HG03139 (cell line): ENCODE measurements around the gene ARHGAP44.
A peak's percentile ranks its signal among the peaks of the same experiment; 100 is the strongest.

Experiments used
- ATAC-seq: cut with Tn5 transposase; IDR thresholded peaks from one replicate; pipeline ENCODE4 v1.9.1; 2021; ENCODE audit not compliant: unreplicated experiment

Gene ARHGAP44, protein sequence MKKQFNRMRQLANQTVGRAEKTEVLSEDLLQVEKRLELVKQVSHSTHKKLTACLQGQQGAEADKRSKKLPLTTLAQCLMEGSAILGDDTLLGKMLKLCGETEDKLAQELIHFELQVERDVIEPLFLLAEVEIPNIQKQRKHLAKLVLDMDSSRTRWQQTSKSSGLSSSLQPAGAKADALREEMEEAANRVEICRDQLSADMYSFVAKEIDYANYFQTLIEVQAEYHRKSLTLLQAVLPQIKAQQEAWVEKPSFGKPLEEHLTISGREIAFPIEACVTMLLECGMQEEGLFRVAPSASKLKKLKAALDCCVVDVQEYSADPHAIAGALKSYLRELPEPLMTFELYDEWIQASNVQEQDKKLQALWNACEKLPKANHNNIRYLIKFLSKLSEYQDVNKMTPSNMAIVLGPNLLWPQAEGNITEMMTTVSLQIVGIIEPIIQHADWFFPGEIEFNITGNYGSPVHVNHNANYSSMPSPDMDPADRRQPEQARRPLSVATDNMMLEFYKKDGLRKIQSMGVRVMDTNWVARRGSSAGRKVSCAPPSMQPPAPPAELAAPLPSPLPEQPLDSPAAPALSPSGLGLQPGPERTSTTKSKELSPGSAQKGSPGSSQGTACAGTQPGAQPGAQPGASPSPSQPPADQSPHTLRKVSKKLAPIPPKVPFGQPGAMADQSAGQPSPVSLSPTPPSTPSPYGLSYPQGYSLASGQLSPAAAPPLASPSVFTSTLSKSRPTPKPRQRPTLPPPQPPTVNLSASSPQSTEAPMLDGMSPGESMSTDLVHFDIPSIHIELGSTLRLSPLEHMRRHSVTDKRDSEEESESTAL

DNA sequence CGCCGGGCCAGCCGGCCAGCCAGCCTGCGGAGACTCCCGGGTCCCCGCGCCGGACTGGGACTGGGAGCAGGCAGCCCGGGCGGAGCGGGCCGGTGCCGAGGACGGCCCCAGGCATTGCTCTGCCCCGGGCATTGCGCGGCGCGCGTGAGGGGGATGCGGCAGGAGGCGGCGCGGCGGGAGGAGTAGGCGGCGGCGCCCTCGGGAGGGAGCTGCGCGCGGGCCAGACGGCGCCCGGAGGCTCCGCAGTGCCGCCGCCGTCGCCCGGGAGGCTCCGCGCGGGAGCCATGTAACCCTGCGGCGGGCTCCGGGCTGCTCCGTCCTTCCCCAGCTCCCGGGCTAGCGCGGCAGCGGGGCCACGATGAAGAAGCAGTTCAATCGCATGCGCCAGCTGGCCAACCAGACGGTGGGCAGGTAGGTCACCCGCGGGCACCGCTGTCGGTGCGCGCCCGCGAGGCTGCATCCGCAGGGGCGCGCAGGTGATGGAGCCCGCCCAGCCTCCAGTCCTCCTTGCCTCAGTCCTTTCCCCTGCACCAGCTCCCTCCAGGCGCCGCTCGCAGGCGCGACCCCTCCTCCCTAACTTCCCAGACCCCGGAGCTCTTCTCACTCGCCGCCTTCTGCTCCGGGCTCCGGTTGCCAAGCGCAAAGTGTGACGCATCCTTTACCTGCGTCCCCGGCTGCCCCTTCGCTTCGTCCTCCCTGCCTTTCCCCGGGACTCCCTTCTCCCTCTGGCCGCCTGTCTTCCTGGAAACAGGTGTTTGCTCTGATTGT lies at the start of gene ARHGAP44:
Gene ARHGAP44 (plus strand): TSS at position 18 of the 768 bp plus-strand sequence. CDS start 341 bp downstream, at position 359.
- ATAC-seq = peak; percentile 65

DNA sequence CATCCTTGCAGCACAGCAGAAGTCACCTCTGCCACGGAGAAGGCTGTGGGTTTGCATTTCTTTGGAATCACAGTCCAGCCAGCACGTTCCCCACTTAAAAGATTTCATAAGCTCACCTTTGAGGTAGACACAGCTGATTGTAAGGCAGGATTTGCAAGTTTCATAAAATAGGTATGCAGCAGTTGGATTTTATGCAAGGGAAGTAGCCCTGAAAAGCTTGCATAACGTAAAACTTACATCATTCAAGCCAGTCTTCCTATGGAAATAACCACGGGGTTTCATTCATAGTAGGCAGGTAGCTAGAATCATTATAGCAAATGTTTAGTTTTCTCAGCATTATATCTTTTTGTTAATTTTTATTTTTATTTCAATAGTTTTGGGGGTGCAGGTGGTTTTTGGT lies 49.8 kb upstream of the ARHGAP44 start:
- no peak for ATAC-seq

DNA sequence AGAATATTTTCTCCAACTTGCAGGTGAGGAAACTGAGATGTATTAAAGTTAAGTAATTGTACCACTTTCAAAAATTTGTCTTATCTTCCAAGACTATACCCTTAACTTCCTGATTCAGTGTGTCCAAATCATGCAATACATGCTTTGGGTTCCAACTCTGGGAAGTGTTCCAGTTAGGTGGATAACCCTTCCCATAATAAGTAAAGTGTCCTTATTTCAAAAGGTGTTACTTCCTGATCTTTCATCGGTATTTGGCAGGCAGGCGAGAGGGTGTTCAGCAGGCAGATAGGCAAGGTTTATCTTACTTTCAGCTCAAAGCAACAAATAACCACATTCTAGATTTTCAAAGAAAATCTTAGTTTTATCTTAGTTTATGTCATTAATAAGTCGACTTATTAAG lies 46.3 kb upstream of the ARHGAP44 start:
- no peak for ATAC-seq

DNA sequence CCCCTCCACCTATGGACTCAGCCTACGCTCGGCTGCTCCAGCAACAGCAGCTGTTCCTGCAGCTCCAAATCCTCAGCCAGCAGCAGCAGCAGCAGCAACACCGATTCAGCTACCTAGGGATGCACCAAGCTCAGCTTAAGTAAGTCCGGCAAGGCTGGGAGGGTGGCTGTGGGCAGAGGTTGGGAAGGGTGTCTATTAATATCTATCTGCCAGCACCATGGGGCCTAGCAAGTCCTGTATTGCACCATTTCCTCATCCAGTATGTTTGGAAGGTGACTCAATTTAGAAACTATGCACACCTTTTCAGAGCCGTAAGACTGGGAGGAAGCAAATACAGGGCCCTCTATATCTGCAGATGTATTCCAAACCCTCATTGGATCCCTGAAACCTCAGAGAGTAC lies 45.0 kb upstream of the ARHGAP44 start:
- no peak for ATAC-seq

DNA sequence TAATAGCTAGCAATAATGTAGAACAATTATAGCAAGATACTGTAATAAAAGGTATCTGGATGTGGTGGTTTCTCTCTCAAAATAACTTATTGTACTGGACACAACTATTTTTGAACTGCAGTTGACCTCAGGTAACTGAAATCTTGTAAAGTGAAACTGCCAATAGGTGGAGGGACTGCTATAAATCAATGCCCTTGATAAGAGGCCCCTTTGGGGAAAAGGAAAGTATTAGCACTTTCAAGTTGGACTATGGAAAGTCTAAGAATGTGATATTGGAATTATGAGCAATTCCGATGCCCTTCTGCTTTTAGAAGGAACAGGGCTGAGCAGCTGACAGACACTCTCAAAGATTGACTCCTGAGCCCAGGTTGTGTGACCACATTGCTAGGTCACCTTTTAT lies 44.5 kb upstream of the ARHGAP44 start:
- no peak for ATAC-seq

DNA sequence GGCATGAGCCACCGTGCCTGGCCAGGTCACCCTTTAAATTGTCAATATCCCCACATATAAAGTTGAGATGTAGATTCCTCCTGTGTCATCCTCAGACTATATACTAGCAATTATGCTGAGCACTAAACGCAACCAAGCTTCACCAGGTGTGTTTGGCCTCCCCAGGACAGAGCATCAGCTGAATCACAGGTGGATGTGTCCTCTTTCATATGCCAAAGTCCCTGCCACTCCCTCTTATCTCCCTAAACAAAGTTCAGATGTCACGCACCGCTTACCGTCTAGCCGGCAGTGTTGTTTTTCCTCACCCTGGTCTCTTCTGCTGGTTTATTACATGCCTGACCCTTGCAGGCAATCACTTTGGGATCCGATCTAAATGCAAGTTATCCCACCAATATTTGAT lies 43.8 kb upstream of the ARHGAP44 start:
- ATAC-seq = no peak

DNA sequence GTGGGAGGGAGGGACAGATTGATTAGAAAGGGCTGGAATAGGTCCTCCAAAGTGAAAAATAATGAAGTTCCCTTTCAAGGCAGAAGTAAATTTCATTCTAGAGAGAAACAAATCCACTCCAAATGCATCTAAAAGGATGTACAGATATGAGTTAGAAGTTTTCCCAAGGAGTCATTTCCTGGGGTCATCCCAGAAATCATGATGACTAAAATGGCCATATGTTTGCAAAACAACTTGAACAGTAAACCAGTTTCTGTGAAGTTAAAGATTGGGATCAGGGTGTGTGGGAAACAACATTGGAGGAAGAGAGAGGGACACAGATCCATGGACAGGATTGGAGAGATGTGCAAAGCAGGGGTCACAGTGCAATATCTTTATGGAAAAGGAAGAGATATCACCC lies 32.5 kb upstream of the ARHGAP44 start:
- no peak for ATAC-seq

DNA sequence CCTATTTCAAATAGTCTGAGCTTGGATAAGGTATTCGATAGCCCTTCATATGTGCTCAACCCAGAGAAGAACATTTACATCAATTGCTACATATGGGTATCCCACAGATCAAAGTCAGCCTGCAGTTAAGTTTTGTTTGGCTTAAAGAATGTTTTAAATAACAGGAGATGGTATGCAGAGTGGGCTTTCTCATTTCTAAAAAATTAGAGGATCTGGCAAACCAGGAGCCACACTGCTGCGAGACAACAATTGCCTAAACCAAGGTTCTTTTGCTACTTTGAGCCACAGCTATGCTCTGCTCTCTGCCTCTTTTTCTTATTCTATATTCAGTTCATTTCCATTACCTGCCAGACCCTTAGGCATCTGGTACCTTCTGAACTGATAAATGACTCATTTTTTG lies 30.2 kb upstream of the ARHGAP44 start:
- ATAC-seq = no peak

DNA sequence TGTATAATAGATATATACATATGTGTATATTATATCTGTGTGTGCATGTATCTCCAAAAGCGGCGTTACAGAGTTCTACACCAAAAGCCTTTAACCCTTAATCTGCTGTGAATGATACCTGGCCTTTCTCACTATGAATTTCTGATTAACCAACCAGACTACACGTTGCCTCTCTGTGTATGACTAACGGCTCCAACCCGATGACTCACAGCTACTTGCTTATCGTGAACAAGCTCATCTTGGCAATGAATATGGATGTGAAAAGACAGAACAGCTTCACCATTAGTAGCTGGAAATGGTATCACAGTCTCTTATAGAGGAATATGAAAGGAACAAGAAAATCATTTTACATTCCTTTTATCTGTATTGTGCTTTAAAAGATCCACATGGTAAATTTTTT lies 23.8 kb upstream of the ARHGAP44 start:
- ATAC-seq = no peak

DNA sequence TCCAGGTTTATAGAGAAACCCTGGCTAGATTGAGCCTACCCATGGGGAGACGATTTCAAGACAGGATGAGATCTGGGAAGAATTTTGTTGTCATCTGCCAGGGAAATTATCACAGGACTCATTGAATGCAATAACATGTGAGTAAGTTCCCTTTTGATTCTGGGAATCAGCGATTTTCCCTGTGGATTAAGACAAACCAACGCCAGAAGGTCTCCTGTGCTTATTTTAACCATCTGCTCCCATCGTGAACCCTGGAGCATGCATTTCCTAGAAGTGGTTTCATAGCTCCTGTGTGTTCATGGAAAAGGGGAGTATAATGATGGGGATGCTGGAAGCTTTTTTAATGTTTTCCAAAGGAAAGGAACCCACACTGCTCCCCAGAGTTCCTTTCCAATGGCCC lies 21.0 kb upstream of the ARHGAP44 start:
- ATAC-seq = no peak

DNA sequence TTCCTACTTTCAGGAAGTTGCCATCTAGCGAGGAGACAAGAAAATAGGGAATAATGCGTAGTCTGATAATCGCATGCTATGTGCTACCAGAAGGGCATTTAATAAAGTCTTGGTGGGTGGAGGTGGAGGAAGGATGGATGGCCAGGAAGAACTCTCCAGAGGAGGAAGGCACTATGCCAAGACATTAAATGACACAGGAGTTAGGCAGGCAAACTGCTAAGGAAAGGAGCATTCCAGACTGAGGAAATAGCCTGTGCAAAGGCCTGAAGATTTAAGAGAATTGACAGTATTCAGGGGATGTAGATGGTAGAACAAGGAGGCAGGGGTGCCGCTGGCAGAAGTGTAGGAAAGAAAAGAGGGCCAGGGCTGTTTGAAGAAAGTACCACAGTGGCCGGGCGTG lies 19.3 kb upstream of the ARHGAP44 start:
- no peak for ATAC-seq

DNA sequence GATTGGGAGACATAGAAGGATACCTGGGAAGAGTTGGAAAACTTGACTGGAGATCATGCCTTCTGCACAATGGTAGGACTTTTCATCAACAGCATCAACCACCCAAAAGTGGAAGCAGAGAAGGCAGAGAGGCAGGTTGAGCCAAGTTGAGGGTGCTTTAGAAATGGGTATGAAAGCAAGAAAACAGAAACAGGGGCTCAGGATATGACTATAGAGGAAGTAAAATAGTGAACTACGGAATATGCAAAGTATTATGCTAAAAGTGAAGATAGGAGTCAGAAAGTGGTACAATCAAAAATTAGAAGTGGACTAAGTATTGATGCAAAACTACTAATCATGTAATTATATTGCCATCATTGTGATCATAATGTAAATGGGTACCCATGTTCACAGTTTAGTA lies 16.1 kb upstream of the ARHGAP44 start:
- ATAC-seq = no peak

DNA sequence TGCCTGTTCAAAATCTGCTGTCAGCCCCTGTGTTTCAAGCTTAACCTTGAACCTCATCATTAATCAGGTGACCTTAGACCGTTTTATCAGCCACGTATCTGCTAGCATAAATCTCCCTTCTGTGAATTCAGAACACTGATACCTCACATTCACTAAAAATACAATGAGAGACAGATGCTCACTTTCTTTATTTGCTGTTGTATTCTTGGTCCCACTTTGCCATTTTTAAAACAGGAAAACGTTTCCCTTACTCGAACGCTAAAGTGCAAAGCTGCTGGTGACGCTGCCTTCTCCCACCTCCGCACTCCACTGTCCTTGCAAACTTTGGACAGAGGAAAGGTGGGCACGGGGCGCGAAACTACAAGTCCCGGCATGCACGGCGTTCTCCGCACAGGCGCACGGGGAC lies 220 bp upstream of the ARHGAP44 start:
- ATAC-seq = peak; percentile 89

DNA sequence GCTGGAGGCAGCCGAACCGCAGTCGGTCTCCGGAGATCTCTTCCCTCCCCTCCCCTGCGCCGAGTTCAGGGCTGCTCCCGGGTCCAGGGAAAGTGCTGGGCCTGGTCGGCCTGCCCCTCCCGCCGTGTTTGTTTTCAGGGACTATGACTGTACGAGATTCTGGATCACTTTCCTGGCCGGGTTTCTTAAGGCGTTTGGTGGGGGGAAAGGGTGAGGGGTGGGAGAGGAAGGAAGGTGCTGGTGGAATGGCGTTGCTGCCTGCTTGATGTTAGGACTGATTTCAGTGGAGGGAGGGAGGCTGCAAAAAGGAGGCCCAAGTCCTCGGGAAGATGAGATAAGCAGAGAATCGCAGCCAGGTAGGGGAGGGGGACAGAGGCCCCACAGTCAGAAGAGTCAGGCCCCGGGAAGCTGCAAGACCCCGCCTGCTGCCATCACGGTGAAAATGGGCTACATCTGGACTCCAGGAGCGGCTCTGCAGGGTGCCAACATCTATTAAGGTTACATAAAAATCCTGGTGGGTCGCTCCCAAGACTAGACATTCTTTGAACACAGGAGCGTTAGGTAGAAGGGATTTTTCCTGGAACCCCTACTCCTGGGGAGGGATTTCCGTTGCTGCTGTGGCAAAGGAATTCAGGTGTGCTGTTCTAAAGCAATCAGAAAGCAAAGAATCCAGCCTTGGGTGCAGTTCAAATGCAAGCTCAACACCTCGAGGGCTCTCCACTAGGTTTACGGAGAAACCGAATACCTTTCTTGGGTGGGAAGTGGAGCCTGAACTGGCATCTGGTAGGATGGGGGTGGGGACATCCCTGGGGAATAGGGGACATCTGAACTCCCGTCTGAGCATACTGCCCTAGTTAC lies 1.2 kb downstream of the ARHGAP44 start:
- no peak for ATAC-seq

DNA sequence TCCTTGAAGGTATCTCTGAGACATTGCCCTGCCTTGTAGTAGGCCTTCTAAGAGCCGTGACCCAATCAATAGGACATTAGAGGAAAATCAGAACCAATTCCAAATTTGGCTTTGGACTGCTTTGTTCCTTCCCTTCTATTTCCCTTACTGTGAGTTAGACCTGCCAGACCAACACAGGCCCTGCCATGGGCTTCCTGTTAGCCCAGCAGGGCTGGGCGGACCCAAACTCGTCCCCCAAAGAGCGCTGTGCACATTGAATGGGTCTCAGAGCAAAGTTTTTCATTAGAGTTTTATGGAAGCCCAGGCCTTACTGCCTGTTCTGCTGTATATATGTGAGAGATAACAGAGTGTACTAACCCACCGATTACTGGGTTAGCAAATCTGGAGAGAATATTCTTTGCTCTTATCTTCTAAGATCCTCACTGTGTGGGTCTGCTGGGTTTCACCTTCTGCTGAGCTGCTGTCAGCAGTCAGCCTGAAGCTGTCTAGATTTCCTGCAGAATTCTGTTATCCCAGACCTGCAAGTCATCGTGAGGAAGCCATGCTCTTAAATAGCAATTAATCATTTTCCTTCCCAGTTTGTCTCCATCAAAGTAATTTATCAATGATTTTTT lies 5.7 kb downstream of the ARHGAP44 start:
- no peak for ATAC-seq

DNA sequence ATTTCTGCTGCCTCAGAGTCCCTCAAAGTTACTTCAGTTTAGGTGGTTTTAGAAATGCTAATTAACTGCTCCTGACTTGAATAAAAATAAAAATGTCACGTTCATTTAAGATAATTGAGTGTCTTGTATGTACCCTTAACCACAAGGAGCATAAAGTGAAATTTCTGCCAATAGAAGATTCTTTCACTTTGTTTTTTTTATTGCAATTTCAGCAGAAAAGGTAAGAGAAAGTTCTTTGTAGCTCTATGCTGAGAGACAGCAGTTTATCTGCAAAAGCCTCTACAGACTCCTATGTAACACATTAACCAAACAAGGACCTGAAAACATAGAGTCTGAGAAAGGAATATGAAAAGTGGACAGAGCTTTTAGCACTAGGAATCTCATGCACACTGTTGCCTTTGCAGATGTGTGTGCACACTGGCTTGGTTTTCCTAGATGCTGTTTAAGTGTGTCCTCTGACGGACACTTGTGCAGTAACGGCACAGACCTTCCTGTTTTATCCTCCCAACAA lies 11.6 kb downstream of the ARHGAP44 start:
- ATAC-seq = no peak

DNA sequence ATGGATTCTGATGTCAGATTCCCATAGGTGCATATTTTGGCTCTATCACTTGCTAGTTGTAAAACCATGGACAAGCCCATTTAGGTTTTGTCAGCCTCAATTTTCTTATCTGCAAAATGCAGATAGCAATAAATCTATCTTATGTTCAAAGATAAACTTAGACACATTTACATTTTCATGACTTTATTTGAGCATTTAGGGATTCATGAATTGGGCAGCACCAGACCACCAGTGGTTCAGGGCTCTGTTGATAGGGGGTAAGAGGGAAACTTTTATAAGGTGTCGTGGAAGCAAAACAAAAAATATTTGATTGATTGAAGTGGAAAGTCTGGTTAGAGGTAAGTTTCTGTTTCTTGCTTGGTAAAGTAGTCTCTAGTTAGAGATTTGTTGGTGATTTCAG lies 17.3 kb downstream of the ARHGAP44 start:
- no peak for ATAC-seq

DNA sequence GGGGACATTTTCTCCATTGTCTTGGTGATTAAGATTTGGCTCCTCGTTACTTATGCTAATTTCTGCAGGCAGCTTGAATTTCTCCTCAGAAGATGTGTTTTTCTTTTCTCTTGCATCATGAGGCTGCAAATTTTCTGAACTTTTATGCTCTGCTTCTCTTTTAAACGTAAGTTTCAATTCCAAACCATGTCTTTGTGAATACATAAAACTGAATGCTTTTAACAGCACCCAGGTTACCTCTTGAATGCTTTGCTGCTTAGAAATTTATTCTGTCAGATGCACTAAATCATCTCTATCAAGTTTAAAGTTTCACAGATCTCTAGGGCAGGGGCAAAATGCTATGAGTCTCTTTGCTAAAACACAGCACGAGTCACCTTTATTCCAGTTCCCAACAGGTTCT lies 19.4 kb downstream of the ARHGAP44 start:
- ATAC-seq = no peak

DNA sequence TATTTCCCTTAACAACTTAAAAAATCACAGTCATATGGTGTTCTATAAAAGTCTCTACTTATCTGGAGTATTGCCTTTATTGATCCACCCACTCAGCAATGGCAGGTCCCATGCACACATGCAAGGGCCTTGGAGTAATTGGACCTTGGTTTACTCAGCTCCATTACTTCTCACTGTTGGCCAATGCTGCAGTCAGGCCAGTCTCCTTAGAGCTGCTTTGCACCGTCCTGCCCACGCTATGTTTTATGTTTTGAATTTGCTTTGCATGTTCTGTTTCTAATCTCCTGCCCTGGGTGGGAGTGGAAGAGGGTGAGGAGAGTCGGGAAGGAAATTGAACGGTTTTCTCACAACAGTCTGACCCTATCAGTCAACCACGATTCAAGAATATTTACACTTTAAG lies 23.6 kb downstream of the ARHGAP44 start:
- ATAC-seq = no peak

DNA sequence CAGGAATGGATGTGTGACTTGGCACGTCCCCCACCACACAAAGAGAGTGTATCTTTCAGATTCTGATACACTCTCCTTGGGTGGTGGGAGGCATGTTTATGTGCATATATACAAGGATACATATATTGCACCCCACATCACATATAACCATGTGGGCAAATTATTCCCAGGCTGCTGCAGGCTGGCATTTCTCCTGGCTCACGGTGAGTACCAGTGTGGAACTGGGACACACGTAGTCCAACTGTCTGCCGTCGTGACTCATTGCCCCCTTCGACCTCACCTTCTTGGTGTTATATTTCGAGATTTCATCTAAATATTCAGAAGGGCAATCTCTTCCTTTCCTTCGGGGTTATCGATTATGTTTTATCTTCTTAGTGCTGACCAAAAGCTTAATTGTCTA lies 24.4 kb downstream of the ARHGAP44 start:
- ATAC-seq = no peak
